ENCODE results near the gene KIF6.

The KIF6 gene

GRCh38 chr6:39425346-39426072, 299.7 kb downstream of the KIF6 start:
- DNase-seq (ENCODE audit: low read depth in 3 of 3, low spot score in 1 of 3), result no peak

- no peak for DNase-seq (ENCODE audit: low read depth in 3 of 3, low spot score in 1 of 3)
These were observed 300.4 kb downstream of the KIF6 start for GRCh38 chr6:39424831-39425230.

- no peak for DNase-seq (ENCODE audit: low read depth in 3 of 3, low spot score in 1 of 3)
These were observed 303.0 kb downstream of the KIF6 start for GRCh38 chr6:39422238-39422637.

- no peak for DNase-seq (ENCODE audit: low read depth in 3 of 3, low spot score in 1 of 3)
These were observed 303.6 kb downstream of the KIF6 start for GRCh38 chr6:39421383-39422225.

- no peak for DNase-seq (ENCODE audit: low read depth in 3 of 3, low spot score in 1 of 3)
These were observed 304.6 kb downstream of the KIF6 start for GRCh38 chr6:39420300-39421265.

GRCh38 chr6:39419607-39420006, 305.6 kb downstream of the KIF6 start:
- DNase-seq (ENCODE audit: low read depth in 3 of 3, low spot score in 1 of 3), result no peak

GRCh38 chr6:39417440-39417839, 307.8 kb downstream of the KIF6 start:
- no peak for DNase-seq (ENCODE audit: low read depth in 3 of 3, low spot score in 1 of 3)

GRCh38 chr6:39416728-39417127, 308.5 kb downstream of the KIF6 start:
- no peak for DNase-seq (ENCODE audit: low read depth in 3 of 3, low spot score in 1 of 3)

GRCh38 chr6:39416026-39416425, 309.2 kb downstream of the KIF6 start:
- no peak for DNase-seq (ENCODE audit: low read depth in 3 of 3, low spot score in 1 of 3)

GRCh38 chr6:39415482-39415881, 309.7 kb downstream of the KIF6 start:
- no peak for DNase-seq (ENCODE audit: low read depth in 3 of 3, low spot score in 1 of 3)

GRCh38 chr6:39411465-39411864, 313.7 kb downstream of the KIF6 start:
- no peak for DNase-seq (ENCODE audit: low read depth in 3 of 3, low spot score in 1 of 3)

- DNase-seq (ENCODE audit: low read depth in 3 of 3, low spot score in 1 of 3), result no peak
These were observed 314.2 kb downstream of the KIF6 start for GRCh38 chr6:39411001-39411400.

GRCh38 chr6:39409889-39410288, 315.3 kb downstream of the KIF6 start:
- DNase-seq (ENCODE audit: low read depth in 3 of 3, low spot score in 1 of 3), result no peak

- DNase-seq (ENCODE audit: low read depth in 3 of 3, low spot score in 1 of 3), result no peak
These were observed 317.7 kb downstream of the KIF6 start for GRCh38 chr6:39407446-39407993.

- DNase-seq (ENCODE audit: low read depth in 3 of 3, low spot score in 1 of 3), result no peak
These were observed 320.9 kb downstream of the KIF6 start for GRCh38 chr6:39404312-39404711.

- no peak for DNase-seq (ENCODE audit: low read depth in 3 of 3, low spot score in 1 of 3)
These were observed 321.9 kb downstream of the KIF6 start for GRCh38 chr6:39403304-39403703.

- no peak for DNase-seq (ENCODE audit: low read depth in 3 of 3, low spot score in 1 of 3)
These were observed 322.9 kb downstream of the KIF6 start for GRCh38 chr6:39402239-39402751.

- DNase-seq (ENCODE audit: low read depth in 3 of 3, low spot score in 1 of 3), result no peak
These were observed 323.8 kb downstream of the KIF6 start for GRCh38 chr6:39401376-39401775.

- no peak for DNase-seq (ENCODE audit: low read depth in 3 of 3, low spot score in 1 of 3)
These were observed 325.2 kb downstream of the KIF6 start for GRCh38 chr6:39400026-39400425.

GRCh38 chr6:39396854-39397253, 328.4 kb downstream of the KIF6 start:
- DNase-seq (ENCODE audit: low read depth in 3 of 3, low spot score in 1 of 3), result no peak

GRCh38 chr6:39393075-39393474, 332.1 kb downstream of the KIF6 start:
- no peak for DNase-seq (ENCODE audit: low read depth in 3 of 3, low spot score in 1 of 3)
